GM18909 (cell line): Measurements from ENCODE around the gene MRPL53.
"Not testable (repeated sequence)": the region's sequence is repeated elsewhere in the genome, so short reads cannot be mapped to it uniquely, and the experiment has no call there.

Experiments used
- ATAC-seq: cut with Tn5 transposase; IDR thresholded peaks from one replicate; pipeline ENCODE4 v1.9.1; 2021; ENCODE audit warnings: mild to moderate bottlenecking; ENCODE audit not compliant: unreplicated experiment, poor library complexity

The MRPL53 gene

DNA sequence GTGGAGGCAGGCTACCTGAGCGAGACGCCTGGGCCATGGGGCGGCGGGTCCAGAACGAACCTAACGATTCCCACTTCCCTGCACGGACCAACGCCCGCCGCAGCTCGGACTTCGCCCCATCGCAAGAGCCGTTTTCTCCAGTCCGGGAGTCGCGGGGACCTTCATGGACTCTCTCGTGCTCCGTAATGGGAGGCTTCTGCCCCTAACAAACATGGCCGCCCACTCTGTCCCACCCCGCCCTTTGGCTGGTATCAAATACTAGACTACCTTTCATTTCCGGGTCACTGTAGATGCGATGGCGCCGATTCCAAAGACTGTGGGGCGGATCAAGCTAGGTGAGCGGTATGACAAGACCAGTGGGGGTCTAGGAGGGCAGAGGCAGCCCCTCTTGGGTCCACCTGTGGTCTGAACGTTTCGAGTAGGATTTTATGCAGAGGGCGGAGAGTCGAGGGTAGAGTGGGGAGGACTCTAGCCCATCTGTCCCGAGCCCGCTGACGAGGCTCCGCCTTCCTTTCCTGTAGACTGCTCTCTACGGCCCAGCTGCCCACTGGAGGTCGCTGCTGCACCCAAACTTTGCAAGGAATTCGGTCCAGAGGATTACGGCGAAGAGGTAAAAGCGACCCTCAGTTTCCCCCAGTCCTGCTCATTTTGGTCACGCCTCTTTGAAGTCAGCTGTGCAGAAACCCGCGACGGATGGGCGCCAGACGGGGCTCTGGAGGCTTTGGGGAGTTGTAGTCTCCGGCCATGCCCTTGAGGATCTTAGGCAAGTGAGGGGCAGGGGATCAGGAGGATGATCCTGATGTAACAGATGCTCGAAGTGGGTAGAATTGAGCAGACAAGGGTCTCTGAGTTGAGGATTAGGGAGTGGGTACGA lies 10.6 kb upstream of the MRPL53 start, which contains the start of the genes CCDC142 and TTC31:
Gene CCDC142, minus strand, starts transcription at position 198 of the 874 bp plus-strand sequence. Its CDS starts 161 bp downstream, at position 37.
Gene TTC31, plus strand, starts transcription at position 281 of the 874 bp plus-strand sequence. Its CDS starts 15 bp downstream, at position 296.
- peak; percentile 92 for ATAC-seq

DNA sequence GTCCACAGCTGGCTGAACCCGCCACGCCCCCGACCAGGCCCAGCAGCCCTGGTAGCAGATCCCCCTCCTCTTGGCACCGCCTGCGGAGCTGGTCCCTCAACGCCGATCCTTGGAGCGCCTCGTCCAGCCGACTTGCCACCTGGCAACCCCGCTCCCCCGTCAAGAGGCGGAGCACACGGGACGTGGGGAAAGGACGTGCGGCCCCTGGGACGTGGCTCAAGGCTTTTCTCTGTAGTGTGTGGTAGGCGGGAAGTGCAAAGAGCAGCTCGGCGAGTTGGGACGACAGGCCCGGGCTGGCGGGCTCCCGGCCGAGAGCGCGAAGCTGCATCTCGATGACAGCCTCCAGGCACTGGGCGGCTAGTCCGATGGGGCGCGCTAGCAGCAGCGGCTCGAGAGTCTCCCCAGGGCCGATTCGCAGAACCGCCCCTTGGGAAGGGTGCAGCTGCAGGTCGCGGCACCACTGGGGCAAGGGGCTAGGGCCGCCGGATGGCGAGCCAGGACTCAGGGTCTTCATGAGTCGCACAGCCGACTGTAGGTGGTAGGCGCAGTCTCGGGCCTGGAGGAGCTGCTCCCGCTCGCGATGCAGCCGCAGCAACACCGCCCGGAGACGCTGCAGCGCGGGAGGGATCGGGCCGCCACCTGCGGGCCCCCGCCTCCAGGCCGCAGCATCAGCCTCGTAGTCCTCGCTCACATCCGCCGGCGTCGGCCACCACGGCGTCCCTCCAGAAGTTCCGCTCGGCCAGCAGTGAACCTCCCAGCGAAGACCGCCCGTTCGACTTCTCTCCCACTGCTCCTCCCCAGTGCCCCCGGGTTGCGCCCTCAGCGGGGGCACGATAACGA lies 9.7 kb upstream of the MRPL53 start:
- ATAC-seq = peak; percentile 43

DNA sequence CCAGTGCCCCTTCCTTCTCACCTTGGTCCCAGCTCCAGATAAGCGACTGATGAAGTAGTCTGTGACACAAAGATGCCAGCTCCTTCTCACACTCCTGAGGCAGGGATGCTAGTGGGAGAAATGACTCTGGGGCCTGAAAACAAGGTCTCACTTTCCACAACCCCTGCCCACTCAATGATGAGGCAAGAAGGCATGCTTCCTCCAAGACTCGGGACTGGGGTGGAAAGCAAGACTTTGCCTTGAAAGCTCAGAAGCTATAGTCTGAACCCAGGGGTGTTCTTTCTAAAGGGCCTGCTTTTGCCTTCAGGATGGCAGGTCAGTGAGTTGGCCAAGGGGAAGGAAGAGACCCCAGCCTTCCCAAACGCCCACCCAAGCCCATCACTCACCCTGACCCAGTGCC lies 9.0 kb upstream of the MRPL53 start:
- ATAC-seq = no peak

DNA sequence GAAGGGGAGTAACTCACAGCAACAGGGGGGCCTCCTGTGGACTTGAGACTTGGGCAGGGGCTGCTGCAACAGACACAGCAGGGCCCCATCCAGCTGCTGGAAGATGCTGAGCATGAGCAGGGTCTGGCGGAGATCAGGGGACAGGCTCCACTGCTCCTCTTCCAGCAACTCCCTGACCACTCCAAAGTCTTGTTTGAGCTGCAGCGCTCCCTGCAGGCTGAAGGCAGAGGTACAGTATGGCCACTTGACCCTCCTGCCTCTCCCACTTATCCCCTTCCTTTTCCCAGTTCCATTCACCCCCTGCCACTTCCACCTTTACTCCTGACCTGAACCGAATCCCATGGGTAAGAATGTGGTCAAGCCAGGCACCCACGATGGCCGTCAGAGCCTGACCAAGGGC lies 2.4 kb upstream of the MRPL53 start:
- no peak for ATAC-seq

DNA sequence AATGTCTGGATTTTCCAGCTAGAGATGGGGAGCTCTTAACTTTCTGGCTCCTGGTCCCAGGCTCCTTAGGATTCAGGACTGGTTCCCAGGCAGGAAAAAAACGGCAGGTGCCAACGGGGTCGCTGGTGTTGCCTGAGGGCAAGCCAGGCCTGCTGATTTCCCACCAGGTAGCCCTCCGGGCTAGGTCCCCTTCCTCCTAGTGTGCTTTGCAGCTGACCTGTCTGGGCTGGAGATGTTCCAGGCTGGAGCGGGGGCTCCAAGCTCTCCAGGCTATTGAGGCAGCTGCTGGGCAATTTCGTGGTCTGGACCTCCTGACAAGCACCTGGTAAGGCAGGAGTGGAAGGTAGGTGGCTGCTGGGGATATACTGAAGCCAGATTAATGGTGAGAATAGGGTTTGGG lies 2.0 kb upstream of the MRPL53 start:
- no peak for ATAC-seq

DNA sequence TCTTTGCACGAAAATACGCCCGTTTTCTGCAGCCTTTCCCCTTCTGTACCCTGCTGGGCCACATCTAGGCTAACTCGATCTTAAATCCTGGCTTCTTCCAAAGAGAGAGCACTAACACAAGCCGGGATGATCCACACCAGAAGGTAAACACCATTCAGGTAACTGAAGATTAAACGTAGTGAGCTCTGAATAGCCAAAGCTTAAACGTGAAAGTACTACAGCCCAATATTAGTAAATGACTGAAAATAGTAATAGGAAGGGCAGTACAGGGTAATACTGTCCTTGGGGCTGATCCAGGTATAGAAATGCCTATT lies 422 bp upstream of the MRPL53 start:
- peak; percentile 3 for ATAC-seq

DNA sequence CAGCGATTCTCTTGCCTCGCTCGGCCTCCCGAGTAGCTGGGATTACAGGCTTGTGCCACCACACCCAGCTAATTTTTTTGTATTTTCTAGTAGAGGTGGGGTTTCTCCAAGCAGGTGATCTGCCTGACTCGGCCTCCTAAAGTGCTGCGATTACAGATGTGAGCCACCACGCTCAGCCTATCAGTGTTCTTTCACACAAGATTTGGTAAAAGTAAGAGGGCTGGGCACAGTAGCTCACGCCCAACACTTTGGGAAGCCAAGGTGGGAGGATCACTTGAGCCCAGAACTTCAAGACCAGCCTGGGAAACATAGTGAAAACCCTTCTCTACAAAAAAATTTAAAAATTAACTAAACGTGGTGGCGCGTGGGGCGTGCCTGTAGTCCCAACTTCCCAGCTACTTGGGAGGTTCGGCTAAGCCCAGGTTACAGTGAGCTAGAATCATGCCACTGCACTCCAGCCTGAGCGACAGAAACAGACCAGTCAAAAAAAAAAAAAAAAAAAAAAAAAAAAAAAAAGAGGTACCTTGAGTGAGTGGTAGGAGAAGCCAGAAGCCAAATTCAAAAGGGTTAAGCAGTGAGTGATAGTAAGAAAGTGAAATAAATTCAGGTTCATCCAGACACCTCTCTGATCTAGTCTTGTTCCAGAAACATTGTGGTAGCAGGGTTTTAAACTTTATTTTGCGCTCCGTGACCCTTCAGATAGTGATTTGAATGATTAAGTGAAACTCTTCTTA lies 981 bp downstream of the MRPL53 start:
- ATAC-seq = no peak

DNA sequence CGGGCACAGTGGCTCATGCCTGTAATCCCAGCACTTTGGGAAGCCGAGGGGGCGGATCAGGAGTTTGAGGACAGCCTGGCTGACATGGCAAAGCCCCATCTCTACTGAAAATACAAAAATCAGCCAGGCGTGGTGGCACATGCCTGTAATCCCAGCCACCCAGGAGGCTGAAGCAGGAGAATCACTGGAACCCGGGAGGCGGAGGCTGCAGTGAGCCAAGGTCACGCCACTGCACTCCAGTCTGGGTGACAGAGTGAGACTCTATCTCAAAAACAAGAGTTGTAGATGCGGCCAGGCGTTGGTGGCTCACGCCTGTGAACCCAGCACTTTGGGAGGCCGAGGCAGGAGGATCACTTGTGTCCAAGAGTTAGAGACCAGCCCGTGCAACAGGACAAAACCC lies 1.7 kb downstream of the MRPL53 start:
- not testable (repeated sequence) for ATAC-seq

DNA sequence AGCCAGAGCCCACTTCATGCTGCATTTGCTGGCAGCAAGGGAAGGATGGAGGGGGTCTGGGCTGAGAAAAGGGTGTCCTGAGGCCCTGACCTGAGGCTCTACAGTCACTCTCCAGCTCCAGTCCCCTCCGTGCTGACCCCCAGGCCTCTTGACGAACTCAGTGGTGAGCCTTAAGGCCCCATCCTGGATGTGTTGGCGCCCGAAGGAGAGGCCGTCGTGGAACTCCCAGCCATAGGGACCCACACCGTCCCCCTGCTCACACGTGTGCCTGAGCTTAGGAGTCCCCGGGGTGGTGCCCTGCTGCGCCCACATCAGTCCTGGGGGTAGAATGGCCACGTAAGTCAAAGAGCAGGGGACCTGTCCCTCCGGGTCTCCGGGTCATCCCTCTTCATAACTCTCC lies 8.1 kb downstream of the MRPL53 start:
- ATAC-seq = peak; percentile 8

DNA sequence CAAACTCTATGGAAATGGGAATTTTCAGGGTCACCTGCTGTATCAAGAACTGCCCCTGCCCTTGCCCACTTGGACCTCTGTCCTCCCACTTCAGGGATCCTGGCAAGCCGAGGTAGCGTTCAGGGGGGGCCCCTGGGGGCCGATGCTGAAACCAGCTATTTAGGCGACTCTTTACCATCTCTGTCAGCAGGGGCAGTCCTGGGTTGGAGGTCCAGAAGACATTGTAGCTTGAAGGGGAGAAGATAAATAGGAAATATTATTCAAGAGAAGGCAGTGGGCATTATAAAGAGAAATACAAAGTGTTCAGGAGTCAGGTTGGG lies 9.7 kb downstream of the MRPL53 start:
- no peak for ATAC-seq

DNA sequence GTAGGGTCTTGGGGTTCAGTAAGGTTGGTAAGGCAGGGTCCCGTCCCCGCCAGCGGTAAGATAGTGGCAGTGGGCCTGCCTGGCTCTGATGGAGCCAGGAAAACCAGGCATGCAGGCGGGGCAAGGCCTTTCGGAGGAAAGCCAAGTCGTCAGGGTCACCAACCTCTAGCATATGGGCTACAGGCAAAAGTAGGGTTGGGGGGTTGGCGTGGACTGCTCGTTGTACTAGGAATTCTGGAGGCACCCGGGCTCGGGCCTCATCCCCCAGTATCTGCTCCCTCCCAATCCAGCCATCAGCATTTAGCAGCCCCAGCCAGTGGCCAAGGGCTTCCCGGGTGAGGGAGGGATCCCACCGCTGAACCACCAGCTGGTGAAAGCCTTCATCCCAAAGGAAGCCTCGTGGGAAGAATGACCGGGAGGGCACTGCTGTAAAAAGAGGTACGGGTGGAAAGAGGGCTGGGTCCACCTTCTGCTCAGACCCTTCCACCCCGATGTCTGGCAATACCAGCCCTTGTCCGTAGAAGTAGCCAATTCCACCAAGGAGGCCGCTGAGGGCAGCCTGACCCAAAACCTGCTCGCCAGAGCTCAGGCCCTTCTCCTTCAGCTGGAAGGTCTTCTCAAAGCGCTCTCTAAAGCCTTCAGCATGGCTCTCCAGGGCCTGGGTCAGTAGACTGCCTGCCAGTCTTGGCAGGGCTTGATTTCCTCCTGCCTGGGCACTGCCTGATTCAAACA lies 10.3 kb downstream of the MRPL53 start:
- ATAC-seq = no peak

DNA sequence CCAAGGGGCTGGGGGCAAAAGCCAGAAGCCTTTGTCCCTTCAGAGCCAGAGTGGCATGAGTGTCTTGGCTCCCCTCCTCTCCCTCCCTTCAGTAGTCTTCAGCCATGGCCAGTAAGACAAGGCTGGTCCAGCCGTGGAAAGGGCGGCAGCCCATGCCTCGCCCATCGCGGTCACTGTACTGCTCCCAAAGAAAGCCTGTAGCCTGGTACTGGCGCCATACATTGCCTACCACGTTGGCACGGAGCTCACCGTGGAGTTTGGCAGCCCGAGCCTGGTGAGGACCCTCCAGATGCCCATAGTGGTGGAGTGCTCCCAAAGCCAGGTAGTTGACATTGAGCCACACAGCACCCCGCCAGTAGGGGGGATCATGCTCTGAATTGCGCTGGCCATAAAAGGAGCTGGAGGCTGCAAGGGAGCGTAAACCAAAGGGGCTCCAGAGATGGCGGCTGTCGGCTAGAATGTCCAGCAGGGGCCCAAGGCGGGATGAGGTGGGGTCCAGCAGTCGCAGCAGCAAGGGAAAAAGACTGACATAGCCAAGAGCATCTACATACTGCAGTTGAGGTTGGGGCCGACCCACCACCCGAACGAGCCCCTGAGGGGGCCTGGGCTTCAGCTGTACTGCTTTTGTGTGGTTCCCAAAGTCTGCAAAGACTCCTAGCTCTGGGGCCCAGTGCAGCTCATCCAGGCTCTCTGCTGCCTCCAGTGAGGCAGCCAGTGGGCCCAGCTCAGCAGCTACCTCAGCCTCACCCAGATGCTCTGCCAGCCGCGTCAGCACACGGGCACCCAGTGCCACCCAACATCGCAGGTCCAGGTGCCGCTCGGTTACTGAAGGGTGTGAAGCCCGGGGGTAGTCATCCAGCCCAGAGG lies 11.1 kb downstream of the MRPL53 start:
- no peak for ATAC-seq

DNA sequence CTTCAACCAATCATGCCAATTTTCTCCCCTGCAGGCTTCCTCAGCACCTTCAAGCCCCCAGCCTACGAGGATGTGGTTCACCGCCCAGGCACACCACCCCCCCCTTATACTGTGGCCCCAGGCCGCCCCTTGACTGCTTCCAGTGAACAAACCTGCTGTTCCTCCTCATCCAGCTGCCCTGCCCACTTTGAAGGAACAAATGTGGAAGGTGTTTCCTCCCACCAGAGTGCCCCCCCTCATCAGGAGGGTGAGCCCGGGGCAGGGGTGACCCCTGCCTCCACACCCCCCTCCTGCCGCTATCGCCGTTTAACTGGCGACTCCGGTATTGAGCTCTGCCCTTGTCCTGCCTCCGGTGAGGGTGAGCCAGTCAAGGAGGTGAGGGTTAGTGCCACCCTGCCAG lies 12.3 kb downstream of the MRPL53 start:
- ATAC-seq = not testable (repeated sequence)

DNA sequence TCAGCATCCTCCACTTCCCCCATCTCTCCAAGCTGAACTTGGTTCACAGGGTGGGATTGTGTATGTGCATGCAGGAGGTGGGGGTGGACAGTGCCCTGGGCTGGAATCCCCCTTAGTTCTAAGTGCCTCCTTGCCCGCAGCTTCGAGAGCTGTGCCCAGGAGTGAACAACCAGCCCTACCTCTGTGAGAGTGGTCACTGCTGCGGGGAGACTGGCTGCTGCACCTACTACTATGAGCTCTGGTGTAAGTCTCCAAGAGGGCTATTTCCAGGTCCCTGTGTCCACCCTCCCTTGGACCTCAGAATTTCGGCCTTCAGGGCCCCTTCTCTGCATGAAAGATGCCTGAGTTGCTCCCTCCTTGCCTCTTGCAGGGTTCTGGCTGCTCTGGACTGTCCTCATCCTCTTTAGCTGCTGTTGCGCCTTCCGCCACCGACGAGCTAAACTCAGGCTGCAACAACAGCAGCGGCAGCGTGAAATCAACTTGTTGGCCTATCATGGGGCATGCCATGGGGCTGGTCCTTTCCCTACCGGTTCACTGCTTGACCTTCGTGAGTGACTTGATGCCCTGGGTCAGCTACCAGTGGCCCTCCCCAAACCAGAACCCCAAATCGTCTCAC lies 12.9 kb downstream of the MRPL53 start:
- ATAC-seq = not testable (repeated sequence)

DNA sequence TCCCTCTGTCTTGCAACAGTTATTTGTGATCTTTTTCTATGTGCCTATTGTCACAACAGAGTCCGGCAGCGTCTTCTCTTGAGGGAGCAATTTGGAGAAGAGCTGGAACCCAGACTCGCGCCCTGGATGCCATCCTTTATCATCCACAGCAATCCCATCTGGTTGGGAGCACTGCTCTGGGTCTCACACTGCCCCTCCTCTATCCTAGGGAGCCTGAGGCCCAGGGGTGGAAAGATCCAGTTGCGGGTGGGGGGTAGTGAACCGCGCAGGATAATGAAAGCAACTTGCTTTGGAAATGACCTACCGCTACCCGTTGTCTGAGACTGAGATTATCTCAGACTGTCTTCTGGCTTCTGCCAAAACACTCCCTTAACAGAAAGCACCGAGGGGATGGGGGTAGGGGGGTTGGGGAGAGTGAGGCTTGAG lies 13.5 kb downstream of the MRPL53 start:
- no peak for ATAC-seq

DNA sequence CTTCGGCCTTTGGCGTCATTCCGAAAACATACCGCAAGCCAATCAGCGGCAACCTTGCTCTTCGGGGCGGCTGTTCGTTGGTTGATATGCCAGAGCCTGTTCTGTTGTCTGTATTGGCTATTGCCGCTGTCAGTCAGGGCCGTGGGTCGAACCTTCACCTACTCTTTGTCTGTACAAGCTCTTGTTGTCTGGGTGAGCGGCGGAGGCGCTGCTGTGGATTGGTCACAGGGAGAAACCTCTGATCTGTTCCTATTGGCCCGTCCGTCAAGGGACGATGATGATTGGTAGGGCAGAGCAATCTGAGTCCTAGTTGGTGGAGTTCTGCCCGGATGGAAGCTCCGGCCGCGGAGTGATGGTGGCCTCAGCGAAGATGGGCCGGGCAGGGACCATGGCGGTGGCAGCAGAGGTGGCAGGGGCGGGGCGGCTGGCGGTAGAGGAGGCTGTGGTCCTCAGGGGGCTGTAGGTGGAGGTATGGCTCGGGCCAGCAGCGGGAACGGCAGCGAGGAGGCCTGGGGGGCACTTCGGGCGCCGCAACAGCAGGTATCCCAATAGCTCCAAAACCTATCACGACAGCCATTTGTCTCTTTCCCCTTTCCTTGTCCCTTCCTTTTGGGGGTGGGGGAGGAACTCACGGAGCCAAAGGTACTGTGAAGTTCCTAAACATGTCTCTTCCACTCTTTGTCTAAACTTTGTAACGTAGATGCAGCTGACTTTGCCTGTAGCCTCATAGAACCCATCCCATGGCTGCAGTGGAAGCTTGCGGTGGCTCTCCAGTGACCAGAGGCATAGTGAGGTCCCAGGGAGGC lies 14.1 kb downstream of the MRPL53 start, which contains the start of gene WBP1:
Gene WBP1, plus strand, starts transcription at position 307 of the 806 bp plus-strand sequence. Its CDS starts 165 bp downstream, at position 472.
- ATAC-seq = peak; percentile 86

DNA sequence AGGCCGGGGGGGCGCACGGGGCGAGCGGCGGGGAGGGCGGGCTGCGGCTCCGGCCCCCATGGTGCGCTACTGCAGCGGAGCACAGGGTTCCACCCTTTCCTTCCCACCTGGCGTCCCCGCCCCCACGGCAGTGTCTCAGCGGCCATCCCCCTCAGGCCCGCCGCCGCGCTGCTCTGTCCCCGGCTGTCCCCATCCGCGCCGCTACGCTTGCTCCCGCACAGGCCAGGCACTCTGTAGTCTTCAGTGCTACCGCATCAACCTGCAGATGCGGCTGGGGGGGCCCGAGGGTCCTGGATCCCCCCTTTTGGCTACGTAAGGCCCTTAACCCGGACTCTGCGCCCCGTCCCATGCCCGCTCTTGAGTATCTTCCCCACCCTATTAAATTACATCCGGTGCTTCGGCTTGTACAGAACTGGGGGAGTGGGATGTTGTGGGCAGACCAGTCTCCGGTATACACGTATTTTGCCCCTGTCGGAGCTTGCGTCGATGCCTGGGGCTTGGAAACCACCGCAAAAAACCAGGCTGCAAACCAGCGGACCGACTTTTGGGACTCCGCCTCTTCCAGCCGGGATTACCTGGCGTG lies 14.8 kb downstream of the MRPL53 start:
- ATAC-seq = peak; percentile 34
